Stimulated activated CD8-positive, alpha-beta memory T cell treated with anti-CD3 and anti-CD28 coated beads, Interleukin-12 subunit alpha, Interleukin-12 subunit beta, amount 100 ng/mL, for 1 hour (primary cell): ENCODE measurements around the gene DNAJC5G.
A peak's percentile ranks its signal among the peaks of the same experiment; 100 is the strongest.
"Not testable (repeated sequence)": the region's sequence is repeated elsewhere in the genome, so short reads cannot be mapped to it uniquely, and the experiment has no call there.

ENCODE experiments used
- DNase-seq: peaks from one replicate; pipeline ENCODE4 v3.0.0-alpha.2; 2020; ENCODE audit warnings: low read depth

Gene DNAJC5G

GRCh38 chr2:27281855-27282559, 6.8 kb downstream of the DNAJC5G start, which contains the start of gene TRIM54:
Gene TRIM54 (plus strand): TSS chr2:27282429. CDS start chr2:27282732, 303 bp downstream.
- DNase-seq, result no peak

- DNase-seq, result no peak
Measured at GRCh38 chr2:27282892-27283291, 7.7 kb downstream of the DNAJC5G start.

GRCh38 chr2:27284996-27285395, 9.8 kb downstream of the DNAJC5G start:
- DNase-seq, result no peak

DNA sequence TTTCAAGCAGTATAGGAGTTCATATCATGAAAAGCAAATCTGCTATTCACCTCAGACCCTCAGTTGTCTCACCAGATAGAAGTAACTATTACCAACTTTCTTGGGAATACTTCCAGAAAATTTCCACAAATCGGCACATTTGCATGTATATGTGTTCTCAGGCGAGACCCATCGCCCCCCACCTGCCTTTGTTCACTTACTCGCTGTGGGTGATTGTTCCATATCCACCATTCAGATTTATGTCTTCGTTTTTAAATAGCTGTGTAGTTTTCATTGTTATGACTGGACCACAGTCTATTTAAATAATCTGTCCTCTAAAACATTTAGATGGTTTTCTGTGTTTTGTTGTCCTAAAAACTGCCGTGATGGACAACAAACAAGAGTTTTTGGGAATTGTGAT, 10.2 kb downstream of the DNAJC5G start:
- DNase-seq, result no peak

- no peak for DNase-seq
Measured at GRCh38 chr2:27288610-27289009, 13.4 kb downstream of the DNAJC5G start.

DNA sequence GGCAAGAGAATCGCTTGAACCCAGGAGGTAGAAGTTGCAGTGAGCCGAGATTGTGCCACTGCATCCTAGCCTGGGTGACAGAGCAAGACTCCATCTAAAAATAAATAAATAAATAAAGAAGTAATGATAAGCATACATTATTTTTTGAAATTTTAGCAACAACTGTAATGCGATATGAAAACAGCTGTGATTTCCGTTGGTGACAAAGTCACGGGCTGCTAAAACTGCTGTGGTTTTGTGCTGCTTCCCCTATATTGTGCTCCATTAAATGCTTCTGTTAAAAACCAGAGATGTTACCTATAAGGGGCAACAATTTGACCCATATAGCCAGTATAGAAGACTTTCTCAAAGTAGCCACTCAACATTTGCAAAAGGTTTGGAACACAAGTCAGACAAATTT, 15.3 kb downstream of the DNAJC5G start:
- no peak for DNase-seq

GRCh38 chr2:27291865-27292264, 16.6 kb downstream of the DNAJC5G start:
- DNase-seq, result no peak

GRCh38 chr2:27294928-27295327, 19.7 kb downstream of the DNAJC5G start:
- no peak for DNase-seq

GRCh38 chr2:27296481-27296880, 21.2 kb downstream of the DNAJC5G start:
- no peak for DNase-seq

- DNase-seq, result no peak
Measured at GRCh38 chr2:27297195-27297594, 22.0 kb downstream of the DNAJC5G start.

DNA sequence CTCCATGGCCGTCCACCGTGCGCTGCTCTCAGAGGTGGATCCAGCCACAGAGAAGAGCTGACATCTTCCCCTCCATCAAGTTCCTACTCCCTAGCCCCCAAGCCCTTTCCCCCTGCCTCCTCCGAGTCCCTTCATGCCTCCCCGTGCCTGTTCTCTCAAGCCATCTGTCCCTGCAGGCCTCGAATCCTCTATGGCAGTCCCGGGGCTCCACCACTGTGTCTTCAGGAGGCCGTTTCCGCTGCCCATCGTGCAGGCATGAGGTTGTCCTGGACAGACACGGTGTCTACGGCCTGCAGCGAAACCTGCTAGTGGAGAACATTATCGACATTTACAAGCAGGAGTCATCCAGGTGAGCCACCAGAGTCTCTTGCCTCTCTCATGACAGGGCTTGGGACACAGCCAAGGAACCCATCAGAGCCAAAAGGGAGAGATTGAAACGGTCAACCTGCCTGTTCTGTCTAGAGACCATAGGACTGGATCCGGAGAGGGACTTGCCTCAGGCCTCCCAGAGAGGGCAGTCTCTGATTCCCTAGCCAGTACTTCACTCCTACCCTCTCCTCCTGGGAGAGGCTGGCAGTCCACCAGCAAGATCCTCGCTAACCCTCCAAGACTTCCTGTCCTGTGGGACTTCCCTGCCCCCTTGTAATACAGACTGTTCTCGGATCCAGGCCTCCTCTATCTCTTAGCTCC, 23.3 kb downstream of the DNAJC5G start:
- DNase-seq, result no peak

DNA sequence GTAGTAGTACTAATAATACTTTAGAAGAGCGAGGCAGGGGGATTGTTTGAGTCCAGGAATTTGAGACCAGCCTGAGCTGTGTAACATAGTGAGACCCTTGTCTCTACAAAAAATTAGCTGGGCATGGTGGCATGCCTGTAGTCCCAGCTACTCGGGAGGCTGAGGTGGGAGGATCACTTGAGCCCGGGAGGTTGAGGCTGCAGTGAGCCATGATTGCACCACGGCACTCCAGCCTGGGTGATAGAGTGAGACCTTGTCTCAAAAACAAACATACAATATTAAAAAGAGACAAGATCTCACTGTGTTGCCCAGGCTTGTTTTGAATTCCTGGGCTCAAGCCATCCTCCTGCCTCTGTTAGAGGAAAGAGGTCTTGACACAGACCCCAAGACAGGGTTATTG, 25.4 kb downstream of the DNAJC5G start:
- DNase-seq, result not testable (repeated sequence)

DNA sequence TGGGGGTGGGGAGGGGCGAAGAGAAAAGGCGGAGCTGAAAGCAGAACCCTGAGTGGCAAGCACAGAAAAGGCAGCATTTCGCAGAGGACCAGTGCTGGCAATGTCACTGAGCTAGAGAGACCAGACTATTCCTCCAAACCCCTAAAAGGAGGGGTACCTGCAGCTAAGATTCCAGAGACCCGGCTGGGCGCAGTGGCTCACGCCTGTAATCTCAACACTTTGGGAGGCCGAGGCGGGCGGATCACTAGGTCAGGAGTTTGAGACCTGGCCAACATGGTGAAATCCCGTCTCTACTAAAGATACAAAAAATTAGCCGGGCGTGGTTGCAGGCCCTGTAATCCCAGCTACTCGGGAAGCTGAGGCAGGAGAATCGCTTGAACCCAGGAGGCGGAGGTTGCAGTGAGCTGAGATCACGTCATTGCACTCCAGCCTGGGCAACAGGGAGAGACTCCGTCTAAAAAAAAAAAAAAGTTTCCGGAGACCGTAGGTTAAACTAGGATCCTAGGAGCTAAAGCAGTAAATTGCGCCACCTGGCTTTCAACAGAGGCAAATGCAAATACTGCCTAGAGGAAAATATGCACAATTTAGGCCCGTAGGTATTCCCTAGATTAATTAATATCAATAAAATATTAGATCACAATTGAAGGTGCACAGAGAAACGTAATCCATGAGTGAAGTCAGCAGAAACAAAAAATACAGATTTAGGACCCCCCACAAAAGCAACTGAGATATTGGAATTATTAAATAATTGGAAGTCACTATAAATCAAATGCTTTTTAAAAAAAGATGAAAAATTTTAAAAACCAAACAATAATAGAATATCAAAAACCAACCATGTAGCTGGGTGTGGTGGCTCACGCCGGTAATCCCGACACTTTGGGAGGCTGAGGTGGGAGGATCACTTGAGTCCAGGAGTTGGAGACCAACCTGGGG, 28.1 kb downstream of the DNAJC5G start:
- DNase-seq, result peak; percentile 23

GRCh38 chr2:27304488-27305240, 29.4 kb downstream of the DNAJC5G start:
- DNase-seq, result no peak

DNA sequence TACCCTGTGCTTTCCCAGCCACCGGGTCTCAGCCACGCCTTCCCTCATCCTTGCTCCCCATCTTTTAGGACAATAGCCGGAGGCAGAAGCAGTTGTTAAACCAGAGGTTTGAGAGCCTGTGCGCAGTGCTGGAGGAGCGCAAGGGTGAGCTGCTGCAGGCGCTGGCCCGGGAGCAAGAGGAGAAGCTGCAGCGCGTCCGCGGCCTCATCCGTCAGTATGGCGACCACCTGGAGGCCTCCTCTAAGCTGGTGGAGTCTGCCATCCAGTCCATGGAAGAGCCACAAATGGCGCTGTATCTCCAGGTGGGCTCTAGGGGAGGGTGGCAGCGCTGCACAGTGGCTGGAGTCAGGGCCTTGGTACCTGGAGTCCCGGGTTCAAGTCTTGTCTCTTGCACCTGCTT, 30.3 kb downstream of the DNAJC5G start:
- no peak for DNase-seq

DNA sequence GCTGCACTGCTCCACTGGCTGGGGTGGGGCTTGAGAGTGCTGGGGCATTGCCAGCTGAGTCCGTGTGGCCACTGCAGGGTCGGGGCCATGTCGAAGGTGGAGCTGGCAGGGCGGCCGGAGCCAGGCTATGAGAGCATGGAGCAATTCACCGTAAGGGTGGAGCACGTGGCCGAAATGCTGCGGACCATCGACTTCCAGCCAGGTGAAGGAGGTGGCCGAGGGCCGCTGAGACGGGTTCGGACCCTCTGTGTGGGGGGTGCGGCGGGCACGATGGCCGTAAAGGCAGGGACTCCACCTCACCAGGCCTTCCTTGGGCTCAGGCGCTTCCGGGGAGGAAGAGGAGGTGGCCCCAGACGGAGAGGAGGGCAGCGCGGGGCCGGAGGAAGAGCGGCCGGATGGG, 30.9 kb downstream of the DNAJC5G start:
- no peak for DNase-seq

DNA sequence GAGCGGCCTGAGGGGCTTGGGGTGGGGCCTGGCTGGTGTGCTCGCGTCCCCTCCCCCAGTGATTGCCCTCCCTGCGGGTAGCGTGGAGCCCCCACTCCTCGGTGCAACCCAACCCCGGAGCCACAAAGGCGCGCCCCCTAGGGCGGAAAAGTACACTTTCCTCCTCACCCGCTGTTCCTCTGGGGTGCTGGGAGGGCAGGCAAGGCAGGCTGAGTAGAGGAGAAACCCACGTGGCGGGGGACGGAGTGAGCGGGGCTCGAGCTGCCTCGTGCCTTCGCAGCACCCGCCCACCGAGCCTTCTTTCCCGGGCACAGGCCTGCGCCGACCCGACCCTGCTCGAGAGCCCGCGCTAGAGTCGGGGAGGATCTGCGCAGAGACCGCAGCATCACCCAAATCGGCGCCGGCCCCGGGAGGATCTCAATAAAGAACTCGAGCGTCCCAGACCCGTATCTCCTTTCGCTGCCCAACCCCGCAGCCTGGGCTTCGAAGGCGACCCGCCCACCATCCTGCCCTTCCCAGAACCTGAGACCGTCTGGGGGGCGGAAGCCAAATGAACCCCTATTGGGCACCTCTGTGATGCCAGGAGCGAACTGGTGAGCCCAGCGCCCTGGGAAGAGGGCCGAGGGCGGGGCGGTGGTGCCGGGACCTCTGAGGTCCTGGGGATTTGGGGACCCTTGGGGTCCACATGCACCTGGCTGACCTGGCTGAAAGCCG, 31.5 kb downstream of the DNAJC5G start:
- no peak for DNase-seq

- no peak for DNase-seq
Measured at GRCh38 chr2:27307287-27307544, 32.0 kb downstream of the DNAJC5G start.

GRCh38 chr2:27307545-27308358, 32.5 kb downstream of the DNAJC5G start:
- DNase-seq, result no peak

GRCh38 chr2:27308359-27308881, 33.2 kb downstream of the DNAJC5G start, which contains the start of gene UCN:
Gene UCN (minus strand): TSS chr2:27308445. CDS start chr2:27307895, 550 bp downstream.
- no peak for DNase-seq
